ENCODE measurements around the gene RBM4. TPM values are rescaled to one million over a fixed set of nuclear protein-coding genes. Genes with fewer than 3 reads are reported as not detected.

Gene RBM4
- total RNA-seq, 4 donors from 2014 or later = 104 to 147 (median 131) TPM

GRCh38 chr11:66653123-66653522, 14.6 kb downstream of the RBM4 start:
- no peaks in the 10 kb centered on the region for H3K9me3 ChIP-seq
- H3K4me1 ChIP-seq = no peaks in the 10 kb centered on the region
- H3K36me3 ChIP-seq = peaks cover 8 to 18% of the 10 kb centered on the region in 2 donors
- H3K4me3 ChIP-seq (replicated peaks in 1 of 3) = no peak overlapping the region
- H3K27ac ChIP-seq = no peak overlapping the region
- DNase-seq = no peak
- WGBS, 2 donors = 93% methylated on average over 6 of the region's 6 CpGs
- intact Hi-C loops (cut with DNase I) = no loop called here
- H3K27me3 ChIP-seq = no peaks in the 10 kb centered on the region
- no peak for TF ChIP-seq POLR2A (IDR thresholded peaks at IDR 0.05)
- TF ChIP-seq, protein P1, sequence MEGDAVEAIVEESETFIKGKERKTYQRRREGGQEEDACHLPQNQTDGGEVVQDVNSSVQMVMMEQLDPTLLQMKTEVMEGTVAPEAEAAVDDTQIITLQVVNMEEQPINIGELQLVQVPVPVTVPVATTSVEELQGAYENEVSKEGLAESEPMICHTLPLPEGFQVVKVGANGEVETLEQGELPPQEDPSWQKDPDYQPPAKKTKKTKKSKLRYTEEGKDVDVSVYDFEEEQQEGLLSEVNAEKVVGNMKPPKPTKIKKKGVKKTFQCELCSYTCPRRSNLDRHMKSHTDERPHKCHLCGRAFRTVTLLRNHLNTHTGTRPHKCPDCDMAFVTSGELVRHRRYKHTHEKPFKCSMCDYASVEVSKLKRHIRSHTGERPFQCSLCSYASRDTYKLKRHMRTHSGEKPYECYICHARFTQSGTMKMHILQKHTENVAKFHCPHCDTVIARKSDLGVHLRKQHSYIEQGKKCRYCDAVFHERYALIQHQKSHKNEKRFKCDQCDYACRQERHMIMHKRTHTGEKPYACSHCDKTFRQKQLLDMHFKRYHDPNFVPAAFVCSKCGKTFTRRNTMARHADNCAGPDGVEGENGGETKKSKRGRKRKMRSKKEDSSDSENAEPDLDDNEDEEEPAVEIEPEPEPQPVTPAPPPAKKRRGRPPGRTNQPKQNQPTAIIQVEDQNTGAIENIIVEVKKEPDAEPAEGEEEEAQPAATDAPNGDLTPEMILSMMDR (IDR thresholded peaks at IDR 0.05) = no peak

GRCh38 chr11:66659763-66660162, 21.3 kb downstream of the RBM4 start:
- H3K27ac ChIP-seq = no peak overlapping the region
- TF ChIP-seq POLR2A (IDR thresholded peaks at IDR 0.05) = no peak
- TF ChIP-seq, protein P1 (IDR thresholded peaks at IDR 0.05) = no peak
- DNase-seq = no peak
- 81 to 82% methylated on average over 2 of the region's 2 CpGs for WGBS, 2 donors
- no peaks in the 10 kb centered on the region for H3K27me3 ChIP-seq
- H3K4me1 ChIP-seq = no peaks in the 10 kb centered on the region
- H3K4me3 ChIP-seq (replicated peaks in 1 of 3) = no peak overlapping the region
- H3K9me3 ChIP-seq = no peaks in the 10 kb centered on the region
- intact Hi-C loops (cut with DNase I) = no loop called here
- peaks cover 8 to 15% of the 10 kb centered on the region in 2 donors for H3K36me3 ChIP-seq

GRCh38 chr11:66663741-66664296, 25.3 kb downstream of the RBM4 start:
- intact Hi-C loops (cut with DNase I) = no loop called here

GRCh38 chr11:66665369-66665768, 26.9 kb downstream of the RBM4 start:
- no peak for DNase-seq
- H3K27ac ChIP-seq = no peak overlapping the region
- TF ChIP-seq, protein P1 (IDR thresholded peaks at IDR 0.05) = no peak
- TF ChIP-seq POLR2A (IDR thresholded peaks at IDR 0.05) = no peak
- H3K4me3 ChIP-seq (replicated peaks in 1 of 3) = no peak overlapping the region
- WGBS, 2 donors = 92 to 94% methylated on average over 11 of the region's 11 CpGs
- intact Hi-C loops (cut with DNase I) = no loop called here
- H3K27me3 ChIP-seq = no peaks in the 10 kb centered on the region
- H3K9me3 ChIP-seq = no peaks in the 10 kb centered on the region
- peaks cover 0 to 12% of the 10 kb centered on the region in 2 donors for H3K36me3 ChIP-seq
- H3K4me1 ChIP-seq = no peaks in the 10 kb centered on the region

More at GRCh38 chr11:66663741-66664296, 25.3 kb downstream of the RBM4 start:
- WGBS, 2 donors = 92 to 96% methylated on average over 1 of the region's 1 CpG
- no peaks in the 10 kb centered on the region for H3K27me3 ChIP-seq
- no peaks in the 10 kb centered on the region for H3K9me3 ChIP-seq
- H3K4me1 ChIP-seq = no peaks in the 10 kb centered on the region
- no peak for DNase-seq
- TF ChIP-seq, protein P1 (IDR thresholded peaks at IDR 0.05) = no peak
- TF ChIP-seq POLR2A (IDR thresholded peaks at IDR 0.05) = no peak
- peaks cover 0 to 12% of the 10 kb centered on the region in 2 donors for H3K36me3 ChIP-seq
- H3K27ac ChIP-seq = no peak overlapping the region
- H3K4me3 ChIP-seq (replicated peaks in 1 of 3) = no peak overlapping the region

- TF ChIP-seq, protein P1 (IDR thresholded peaks at IDR 0.05) = no peak
- no peak for TF ChIP-seq POLR2A (IDR thresholded peaks at IDR 0.05)
- Histone ChIP-seq H3K27ac (no peak overlapping the region), H3K36me3 (peaks cover 0 to 4% of the 10 kb centered on the region in 2 donors), H3K9me3 (no peaks in the 10 kb centered on the region), H3K27me3 (no peaks in the 10 kb centered on the region), H3K4me1 (peaks cover 11 to 29% of the 10 kb centered on the region in 2 donors), H3K4me3 (replicated peaks in 1 of 3) (no peak overlapping the region)
- DNase-seq = no peak
- 84 to 88% methylated on average over 5 of the region's 5 CpGs for WGBS, 2 donors
- intact Hi-C loops (cut with DNase I) = no loop called here
Measured at GRCh38 chr11:66670816-66671215, 32.3 kb downstream of the RBM4 start.
